Fibroblast of peridontal ligament (primary cell): ENCODE measurements around the gene SPDYE16.
"Not testable (repeated sequence)": the region's sequence is repeated elsewhere in the genome, so short reads cannot be mapped to it uniquely, and the experiment has no call there.

Source experiments
- DNase-seq: peaks from one replicate; pipeline ENCODE4 v3.0.0-alpha.2; 2010; ENCODE audit errors: extremely low read depth

SPDYE16 gene

GRCh38 chr7:76549855-76550248 is 6.8 kb upstream of the SPDYE16 start:
- DNase-seq, result not testable (repeated sequence)

GRCh38 chr7:76549025-76549854 is 6.1 kb upstream of the SPDYE16 start:
- peak; percentile 85 for DNase-seq

- not testable (repeated sequence) for DNase-seq
Observed at GRCh38 chr7:76531643-76532042, 11.5 kb downstream of the SPDYE16 start.

GRCh38 chr7:76526183-76526582 is 16.9 kb downstream of the SPDYE16 start:
- DNase-seq, result not testable (repeated sequence)

GRCh38 chr7:76516932-76517331 is 26.2 kb downstream of the SPDYE16 start:
- DNase-seq, result not testable (repeated sequence)

- DNase-seq, result peak; percentile 37
Observed at GRCh38 chr7:76515999-76516443, 27.1 kb downstream of the SPDYE16 start.

GRCh38 chr7:76514926-76515771 is 27.9 kb downstream of the SPDYE16 start:
- DNase-seq, result peak; percentile 12

- DNase-seq, result no peak
Observed at GRCh38 chr7:76513817-76514799, 29.0 kb downstream of the SPDYE16 start.

GRCh38 chr7:76512941-76513816 is 29.9 kb downstream of the SPDYE16 start:
- no peak for DNase-seq

GRCh38 chr7:76511911-76512885 is 30.9 kb downstream of the SPDYE16 start:
- not testable (repeated sequence) for DNase-seq

GRCh38 chr7:76511200-76511910 is 31.7 kb downstream of the SPDYE16 start:
- not testable (repeated sequence) for DNase-seq

- no peak for DNase-seq
Observed at GRCh38 chr7:76509931-76510877, 32.9 kb downstream of the SPDYE16 start, which contains the start of gene UPK3B. TSS of gene UPK3B (plus strand) at chr7:76510552. CDS start at chr7:76510653, 101 bp downstream.

- DNase-seq, result peak; percentile 5
Observed at GRCh38 chr7:76507723-76508406, 35.2 kb downstream of the SPDYE16 start.

- DNase-seq, result not testable (repeated sequence)
Observed at GRCh38 chr7:76506643-76507042, 36.5 kb downstream of the SPDYE16 start.

- no peak for DNase-seq
Observed at GRCh38 chr7:76506081-76506440, 37.0 kb downstream of the SPDYE16 start.

- no peak for DNase-seq
Observed at GRCh38 chr7:76505168-76506080, 37.7 kb downstream of the SPDYE16 start.
